Colonic mucosa (tissue), 4 donors: ENCODE data around the gene TUBA4A. TPM values are rescaled to one million over a fixed set of nuclear protein-coding genes. Genes with fewer than 3 reads are reported as not detected.
A peak's percentile ranks its signal among the peaks of the same experiment; 100 is the strongest.
"Not testable (repeated sequence)": the region's sequence is repeated elsewhere in the genome, so short reads cannot be mapped to it uniquely, and the experiment has no call there.

ENCODE experiments used
- DNase-seq: peaks from one replicate; pipeline ENCODE4 v3.0.0-alpha.2; 2020
- H3K27ac ChIP-seq: fragments of 200-600 bp; one replicate; pipeline ENCODE4 v1.8.0; 2021
- H3K27me3 ChIP-seq: fragments of 200-600 bp; one replicate; pipeline ENCODE4 v1.8.0; 2021
- H3K36me3 ChIP-seq: fragments of 200-600 bp; one replicate; pipeline ENCODE4 v1.8.0; 2021
- H3K4me1 ChIP-seq: fragments of 200-600 bp; one replicate; pipeline ENCODE4 v1.8.0; 2021; ENCODE audit warnings: mild to moderate bottlenecking
- H3K4me3 ChIP-seq: fragments of 200-600 bp; one replicate; pipeline ENCODE4 v1.8.0; 2021
- H3K9ac ChIP-seq, 2 donors: one replicate each; pipeline ENCODE4 v1.7.0; 2013; ENCODE audit warnings: control low read depth in 2 of 2, low read depth in 2 of 2, low read length in 2 of 2
- H3K9me3 ChIP-seq: fragments of 200-600 bp; one replicate; pipeline ENCODE4 v1.8.0; 2021
- intact Hi-C: fragments of 100-400 bp; cut with DNase I; formaldehyde crosslinking; loops from one replicate; pipeline ENCODE4 v1.14.1; 2022
- total RNA-seq, 2 donors: library from RNA; stranded (reverse); fragmentation: NEBNext Ultra II Directional in 1 of 2; extraction: Animal tissue kit (Norgen Biotek cat#: 25700) in 1 of 2; gene quantifications; one replicate each; pipeline ENCODE4 v1.2.1, GENCODE V29; 2021
- TF ChIP-seq, protein P1 (sequence below): fragments of 200-600 bp; IDR thresholded peaks from one replicate; pipeline ENCODE4 v1.8.0; 2022; ENCODE audit warnings: antibody characterized with exemption, mild to moderate bottlenecking
- donor health status: healthy.
- donor health status: DM: no; HTN: no; CAD: no.
- donor health status: DM: no; HTN: no; CAD: no.

The TUBA4A gene
- total RNA-seq, 2 donors from 2014 or later = 68.4 to 149 TPM

DNA sequence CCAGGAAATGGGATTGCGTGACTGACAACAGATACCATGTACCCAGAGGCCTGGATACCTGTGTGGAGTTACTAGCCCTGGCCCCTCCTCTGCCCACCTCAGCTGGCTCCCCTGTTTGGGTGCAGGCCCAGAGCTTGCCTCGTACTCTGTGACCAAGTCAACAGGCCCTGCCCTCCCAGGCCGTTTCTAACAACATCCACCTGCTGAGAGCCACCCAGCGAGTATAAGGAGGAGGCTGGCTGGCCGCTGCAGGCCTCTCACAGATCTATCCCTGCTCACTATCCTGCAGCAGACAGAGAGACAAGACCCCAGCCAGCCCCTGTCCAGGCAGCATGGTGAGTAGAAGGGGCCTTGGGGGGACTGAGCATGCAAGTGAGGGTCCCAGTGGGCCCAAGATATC lies 12.5 kb upstream of the TUBA4A start:
- Histone ChIP-seq H3K9me3 (no peaks in the 10 kb centered on the region), H3K36me3 (no peaks in the 10 kb centered on the region), H3K4me1 (no peaks in the 10 kb centered on the region), H3K9ac (no peak overlapping the region), H3K27me3 (no peaks in the 10 kb centered on the region), H3K4me3 (no peak overlapping the region), H3K27ac (no peak overlapping the region)
- TF ChIP-seq, protein P1, sequence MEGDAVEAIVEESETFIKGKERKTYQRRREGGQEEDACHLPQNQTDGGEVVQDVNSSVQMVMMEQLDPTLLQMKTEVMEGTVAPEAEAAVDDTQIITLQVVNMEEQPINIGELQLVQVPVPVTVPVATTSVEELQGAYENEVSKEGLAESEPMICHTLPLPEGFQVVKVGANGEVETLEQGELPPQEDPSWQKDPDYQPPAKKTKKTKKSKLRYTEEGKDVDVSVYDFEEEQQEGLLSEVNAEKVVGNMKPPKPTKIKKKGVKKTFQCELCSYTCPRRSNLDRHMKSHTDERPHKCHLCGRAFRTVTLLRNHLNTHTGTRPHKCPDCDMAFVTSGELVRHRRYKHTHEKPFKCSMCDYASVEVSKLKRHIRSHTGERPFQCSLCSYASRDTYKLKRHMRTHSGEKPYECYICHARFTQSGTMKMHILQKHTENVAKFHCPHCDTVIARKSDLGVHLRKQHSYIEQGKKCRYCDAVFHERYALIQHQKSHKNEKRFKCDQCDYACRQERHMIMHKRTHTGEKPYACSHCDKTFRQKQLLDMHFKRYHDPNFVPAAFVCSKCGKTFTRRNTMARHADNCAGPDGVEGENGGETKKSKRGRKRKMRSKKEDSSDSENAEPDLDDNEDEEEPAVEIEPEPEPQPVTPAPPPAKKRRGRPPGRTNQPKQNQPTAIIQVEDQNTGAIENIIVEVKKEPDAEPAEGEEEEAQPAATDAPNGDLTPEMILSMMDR = no peak
- intact Hi-C loops = no loop called here
- DNase-seq = no peak

DNA sequence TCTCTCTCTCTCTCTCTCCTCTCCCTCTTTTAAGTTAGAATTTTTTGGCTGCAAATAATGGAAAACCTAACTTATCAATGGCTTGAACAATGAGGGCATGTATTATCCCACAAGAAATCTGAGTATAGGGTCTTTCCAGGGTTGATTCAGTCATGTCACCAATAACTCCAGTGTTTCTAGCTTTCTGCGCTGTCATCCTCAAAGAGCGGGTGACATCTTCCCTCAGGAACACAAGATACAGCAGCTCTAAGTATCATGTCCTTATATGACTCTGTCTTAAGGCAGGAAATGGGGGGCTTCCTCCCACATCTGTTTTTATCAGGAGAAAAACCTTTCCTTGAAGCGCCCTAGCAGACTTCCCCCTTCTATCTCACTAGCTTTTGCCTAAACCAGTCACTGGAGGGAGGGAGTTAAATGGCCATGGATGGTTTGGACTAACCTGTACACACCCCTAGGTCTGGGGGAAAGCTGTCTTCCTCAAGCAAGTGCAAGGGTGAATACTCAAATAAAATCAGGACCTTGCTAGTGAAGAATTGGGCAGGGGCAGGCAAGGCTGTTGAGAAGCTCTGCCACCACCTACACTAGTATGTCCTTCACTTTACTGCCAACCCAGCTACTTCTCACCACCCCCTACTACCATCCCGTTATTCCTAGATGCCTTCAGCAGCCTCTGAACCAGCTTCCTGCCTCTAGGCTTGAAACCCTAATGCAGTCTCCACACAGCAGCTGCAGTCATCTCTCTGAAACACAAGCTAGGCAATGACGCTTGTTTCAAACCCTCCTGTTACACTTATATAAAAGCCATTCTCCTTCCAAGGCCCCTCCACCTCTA lies 7.5 kb upstream of the TUBA4A start:
- no peak for DNase-seq
- no peak overlapping the region for H3K4me3 ChIP-seq
- TF ChIP-seq, protein P1 = no peak
- no peaks in the 10 kb centered on the region for H3K36me3 ChIP-seq
- no peaks in the 10 kb centered on the region for H3K9me3 ChIP-seq
- no peaks in the 10 kb centered on the region for H3K27me3 ChIP-seq
- H3K4me1 ChIP-seq = no peaks in the 10 kb centered on the region
- H3K9ac ChIP-seq = no peak overlapping the region
- intact Hi-C loops = no loop called here
- H3K27ac ChIP-seq = no peak overlapping the region

DNA sequence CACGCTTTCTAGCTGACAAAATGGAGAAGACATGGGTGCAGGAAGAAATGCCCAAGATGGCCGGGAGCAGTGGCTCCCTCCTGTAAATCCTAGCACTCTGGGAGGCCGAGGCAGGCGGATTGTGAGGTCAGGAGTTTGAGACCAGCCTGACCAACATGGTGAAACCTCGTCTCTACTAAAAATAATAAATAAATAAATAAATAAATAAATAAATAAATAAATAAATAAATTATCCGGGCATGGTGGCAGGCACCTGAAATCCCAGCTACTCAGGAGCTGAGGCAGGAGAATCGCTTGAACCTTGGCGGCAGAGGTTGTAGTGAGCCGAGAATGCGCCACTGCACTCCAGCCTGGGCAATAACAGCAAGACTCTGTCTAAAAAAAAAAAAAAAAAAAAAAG lies 5.2 kb upstream of the TUBA4A start:
- H3K4me1 ChIP-seq, H3K9ac ChIP-seq, intact Hi-C loops, H3K27me3 ChIP-seq, DNase-seq, H3K27ac ChIP-seq, H3K4me3 ChIP-seq, H3K9me3 ChIP-seq, H3K36me3 ChIP-seq: not testable (repeated sequence)

DNA sequence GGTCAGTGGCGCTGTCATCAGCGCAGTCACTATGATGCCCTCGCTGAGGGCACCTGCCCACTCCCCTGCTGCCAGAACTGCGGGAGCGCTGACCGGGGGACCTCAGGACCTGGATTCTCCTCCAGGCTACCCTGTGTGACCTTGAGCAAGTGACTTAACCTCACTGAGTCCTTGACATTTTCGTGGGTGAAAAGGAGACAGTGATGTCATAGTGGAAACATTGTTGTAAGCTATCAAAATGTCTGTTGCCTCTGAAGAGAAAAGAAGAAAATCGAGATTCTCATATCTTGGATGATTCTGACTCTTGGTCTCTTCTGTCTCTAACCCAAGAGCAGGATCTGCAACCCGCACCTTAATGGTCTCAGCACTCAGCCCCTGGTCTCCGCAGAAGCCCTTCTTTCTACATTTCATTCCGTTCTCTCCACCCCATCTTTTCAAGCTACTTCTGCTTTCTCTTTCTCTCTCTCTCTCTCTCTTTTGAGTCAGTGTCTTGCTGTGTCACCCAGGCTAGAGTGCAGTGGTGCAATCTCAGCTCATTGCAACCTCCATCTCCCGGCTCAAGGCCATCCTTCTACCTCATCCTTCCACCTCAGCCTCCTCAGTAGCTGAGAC lies 978 bp upstream of the TUBA4A start:
- Histone ChIP-seq H3K9ac (peak overlapping the region; percentile 83 to 94), H3K4me3 (peak overlapping the region; percentile 89), H3K36me3 (no peaks in the 10 kb centered on the region), H3K27ac (peak overlapping the region; percentile 81), H3K27me3 (no peaks in the 10 kb centered on the region), H3K9me3 (no peaks in the 10 kb centered on the region), H3K4me1 (peaks cover 19% of the 10 kb centered on the region)
- no peak for DNase-seq
- intact Hi-C loops = no loop called here
- TF ChIP-seq, protein P1 = no peak

DNA sequence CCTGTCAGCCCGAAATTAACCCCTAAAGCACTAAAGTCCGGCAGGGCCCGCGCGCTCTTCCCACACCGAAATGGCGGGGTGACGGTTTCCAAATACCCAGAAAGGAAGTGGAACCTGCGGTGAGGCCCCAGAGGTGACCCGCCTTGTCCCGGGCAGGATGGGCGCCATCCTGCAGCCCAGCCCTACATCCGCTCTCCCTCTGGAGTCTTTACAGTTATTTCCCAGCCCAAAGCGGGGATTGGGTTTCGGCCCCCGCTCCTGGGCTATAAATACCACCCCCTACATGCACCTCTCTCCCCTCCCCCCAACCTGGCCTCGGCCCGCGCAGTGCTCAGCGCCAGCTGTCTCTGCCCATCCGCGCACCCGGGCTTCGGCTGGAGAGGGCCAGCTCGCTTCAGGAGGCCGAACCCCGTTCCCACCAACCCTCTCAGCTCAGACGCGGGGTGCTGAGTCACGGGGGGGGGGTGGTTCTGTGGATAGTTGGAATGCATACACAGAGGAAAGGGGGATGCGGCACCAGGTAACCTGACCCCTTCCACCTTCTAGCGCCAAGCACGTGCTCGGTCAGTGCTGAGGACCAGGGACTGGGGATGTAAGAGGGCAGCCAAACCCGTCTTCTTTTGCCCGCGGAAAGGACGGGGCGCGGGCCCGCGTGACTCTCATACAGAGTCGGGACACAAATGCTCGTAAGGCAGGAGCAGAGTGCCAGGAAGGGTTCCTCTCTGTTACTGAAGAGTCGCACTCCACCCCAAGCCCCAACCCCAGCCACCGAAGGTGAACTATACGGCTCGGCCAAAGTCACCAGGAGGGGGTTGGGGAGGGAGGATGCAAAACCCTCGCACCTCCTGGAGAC lies 592 bp downstream of the TUBA4A start, which contains the start of gene TUBA4B:
Gene TUBA4B, plus strand, starts transcription at position 344 of the 853 bp plus-strand sequence. Its CDS starts 165 bp downstream, at position 509.
- no peaks in the 10 kb centered on the region for H3K36me3 ChIP-seq
- H3K27ac ChIP-seq = peak within 1 kb of the TSS; percentile 81
- intact Hi-C loops = no loop called here
- H3K9ac ChIP-seq = peak within 1 kb of the TSS; percentile 83 to 94
- H3K4me3 ChIP-seq = peak within 1 kb of the TSS; percentile 89
- TF ChIP-seq, protein P1 = no peak
- DNase-seq = peak; percentile 63
- no peaks in the 10 kb centered on the region for H3K9me3 ChIP-seq
- H3K4me1 ChIP-seq = peaks cover 26% of the 10 kb centered on the region
- H3K27me3 ChIP-seq = no peaks in the 10 kb centered on the region
